Measurements from ENCODE around the gene ZNF316.

Gene ZNF316

DNA sequence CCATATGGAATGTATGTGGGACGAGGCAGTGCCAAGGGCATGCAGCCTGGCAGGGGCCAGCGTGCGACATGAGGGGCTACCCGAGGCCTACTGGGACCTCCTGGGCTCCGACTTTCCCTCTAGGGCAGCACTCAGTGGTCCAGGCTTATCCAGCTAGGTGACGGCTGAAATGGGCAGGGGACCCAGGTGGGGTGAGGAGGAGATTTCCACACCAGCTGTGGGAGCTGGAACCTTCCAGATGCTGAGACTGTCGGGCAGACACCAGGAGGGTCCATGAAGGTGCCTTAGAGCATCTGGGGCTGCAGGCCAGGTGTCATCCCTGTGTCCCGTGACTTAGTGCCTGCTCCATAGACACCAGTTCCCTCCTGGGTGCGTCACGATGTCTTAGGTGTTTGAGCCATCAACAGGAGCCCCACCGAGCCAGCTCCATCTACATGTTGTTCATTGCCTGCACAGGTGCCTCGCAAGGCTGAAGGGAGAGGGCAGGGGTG lies 13.4 kb downstream of the ZNF316 start:
- TF ChIP-seq, protein P1, sequence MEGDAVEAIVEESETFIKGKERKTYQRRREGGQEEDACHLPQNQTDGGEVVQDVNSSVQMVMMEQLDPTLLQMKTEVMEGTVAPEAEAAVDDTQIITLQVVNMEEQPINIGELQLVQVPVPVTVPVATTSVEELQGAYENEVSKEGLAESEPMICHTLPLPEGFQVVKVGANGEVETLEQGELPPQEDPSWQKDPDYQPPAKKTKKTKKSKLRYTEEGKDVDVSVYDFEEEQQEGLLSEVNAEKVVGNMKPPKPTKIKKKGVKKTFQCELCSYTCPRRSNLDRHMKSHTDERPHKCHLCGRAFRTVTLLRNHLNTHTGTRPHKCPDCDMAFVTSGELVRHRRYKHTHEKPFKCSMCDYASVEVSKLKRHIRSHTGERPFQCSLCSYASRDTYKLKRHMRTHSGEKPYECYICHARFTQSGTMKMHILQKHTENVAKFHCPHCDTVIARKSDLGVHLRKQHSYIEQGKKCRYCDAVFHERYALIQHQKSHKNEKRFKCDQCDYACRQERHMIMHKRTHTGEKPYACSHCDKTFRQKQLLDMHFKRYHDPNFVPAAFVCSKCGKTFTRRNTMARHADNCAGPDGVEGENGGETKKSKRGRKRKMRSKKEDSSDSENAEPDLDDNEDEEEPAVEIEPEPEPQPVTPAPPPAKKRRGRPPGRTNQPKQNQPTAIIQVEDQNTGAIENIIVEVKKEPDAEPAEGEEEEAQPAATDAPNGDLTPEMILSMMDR (IDR thresholded peaks at IDR 0.05; ENCODE audit: borderline replicate concordance, control extremely low read depth, extremely low read depth, insufficient read depth, missing control alignments): no peak

DNA sequence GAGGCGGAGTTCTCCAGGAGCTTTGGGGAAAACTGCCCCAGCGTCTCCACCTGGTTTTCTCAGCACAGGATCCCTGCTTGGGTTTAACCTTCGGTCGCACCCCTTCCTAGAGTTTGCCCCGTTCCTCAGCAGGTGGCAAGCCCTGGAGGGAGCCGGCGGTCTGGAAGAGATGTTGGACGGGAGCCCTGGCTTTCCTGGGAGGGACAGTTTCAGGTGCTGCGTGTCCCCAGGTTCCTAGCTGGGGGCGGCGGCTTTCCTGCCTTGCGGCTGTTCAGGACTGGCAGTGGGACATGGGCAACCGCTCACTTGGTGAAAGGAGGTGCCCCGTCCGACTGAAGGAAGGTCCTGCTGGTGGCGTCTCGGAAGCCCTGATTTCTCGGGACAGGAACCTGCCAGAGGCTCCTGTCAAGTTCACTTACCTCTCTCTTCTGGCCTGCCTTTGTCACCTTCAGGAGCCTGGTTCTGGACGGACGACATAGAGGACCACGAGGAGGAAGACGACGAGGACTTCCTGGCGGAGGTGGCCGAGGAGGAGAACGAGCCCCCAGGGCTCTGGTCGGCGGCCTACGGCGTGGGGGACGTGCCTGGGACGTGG lies 14.8 kb downstream of the ZNF316 start:
- TF ChIP-seq, protein P1 (IDR thresholded peaks at IDR 0.05; ENCODE audit: borderline replicate concordance, control extremely low read depth, extremely low read depth, insufficient read depth, missing control alignments): no peak
- in situ Hi-C loops (cut with MboI; ENCODE audit: low sequenced_read_pairs, unreplicated experiment): no loop called here
- no peak for DNase-seq (ENCODE audit: low spot score)

More for the DNA sequence above, 13.4 kb downstream of the ZNF316 start:
- in situ Hi-C loops (cut with MboI; ENCODE audit: low sequenced_read_pairs, unreplicated experiment): no loop called here
- DNase-seq (ENCODE audit: low spot score): no peak

DNA sequence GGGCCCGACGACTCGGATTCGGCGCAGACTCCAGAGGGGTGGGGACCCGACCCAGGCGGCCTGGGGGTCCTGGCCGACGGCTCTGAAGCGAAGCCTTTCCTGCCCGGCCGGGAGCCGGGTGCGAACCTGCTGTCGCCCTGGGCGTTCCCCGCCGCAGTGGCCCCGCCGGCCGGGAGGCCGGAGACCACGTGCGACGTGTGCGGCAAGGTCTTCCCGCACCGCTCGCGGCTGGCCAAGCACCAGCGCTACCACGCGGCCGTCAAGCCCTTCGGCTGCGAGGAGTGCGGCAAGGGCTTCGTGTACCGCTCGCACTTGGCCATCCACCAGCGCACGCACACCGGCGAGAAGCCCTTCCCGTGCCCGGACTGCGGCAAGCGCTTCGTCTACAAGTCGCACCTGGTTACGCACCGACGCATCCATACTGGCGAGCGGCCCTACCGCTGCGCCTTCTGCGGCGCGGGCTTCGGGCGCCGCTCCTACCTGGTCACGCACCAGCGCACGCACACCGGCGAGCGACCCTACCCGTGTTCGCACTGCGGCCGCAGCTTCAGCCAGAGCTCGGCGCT lies 15.4 kb downstream of the ZNF316 start:
- TF ChIP-seq, protein P1 (IDR thresholded peaks at IDR 0.05; ENCODE audit: borderline replicate concordance, control extremely low read depth, extremely low read depth, insufficient read depth, missing control alignments): no peak
- in situ Hi-C loops (cut with MboI; ENCODE audit: low sequenced_read_pairs, unreplicated experiment): no loop called here
- no peak for DNase-seq (ENCODE audit: low spot score)

DNA sequence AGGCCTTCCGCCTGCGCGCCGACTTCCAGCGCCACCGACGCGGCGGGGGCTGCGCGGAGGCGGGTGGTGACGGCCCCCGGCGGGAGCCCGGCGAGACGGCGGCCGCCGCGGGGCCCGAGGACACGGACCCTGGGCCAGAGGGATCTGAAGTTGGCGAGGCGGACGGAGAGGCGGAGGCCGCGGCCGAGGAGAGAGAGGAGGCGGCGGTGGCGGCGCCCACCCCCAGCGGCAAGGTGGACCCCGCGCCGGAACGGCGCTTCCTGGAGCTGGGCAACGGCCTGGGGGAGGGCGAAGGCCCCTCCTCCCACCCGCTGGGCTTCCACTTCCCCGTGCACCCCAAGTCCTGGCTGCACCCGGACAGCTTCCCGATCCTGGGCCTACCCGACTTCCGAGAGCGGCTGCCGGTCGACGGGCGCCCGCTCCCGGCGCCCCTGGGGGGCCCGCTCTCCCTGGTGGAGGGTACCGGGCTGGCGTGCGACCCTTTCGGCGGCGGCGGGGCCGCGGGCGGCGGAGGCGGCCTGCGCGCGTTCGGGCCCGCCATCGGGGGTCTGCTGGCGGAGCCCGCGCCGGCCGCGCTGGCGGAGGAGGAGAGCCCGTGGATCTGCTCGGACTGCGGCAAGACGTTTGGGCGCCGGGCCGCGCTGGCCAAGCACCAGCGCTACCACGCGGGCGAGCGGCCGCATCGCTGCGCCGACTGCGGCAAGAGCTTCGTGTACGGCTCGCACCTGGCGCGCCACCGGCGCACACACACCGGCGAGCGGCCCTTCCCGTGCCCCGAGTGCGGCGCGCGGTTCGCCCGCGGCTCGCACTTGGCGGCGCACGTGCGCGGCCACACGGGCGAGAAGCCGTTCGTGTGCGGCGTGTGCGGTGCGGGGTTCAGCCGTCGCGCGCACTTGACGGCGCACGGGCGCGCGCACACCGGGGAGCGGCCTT lies 16.2 kb downstream of the ZNF316 start:
- in situ Hi-C loops (cut with MboI; ENCODE audit: low sequenced_read_pairs, unreplicated experiment): no loop called here
- DNase-seq (ENCODE audit: low spot score): no peak
- TF ChIP-seq, protein P1 (IDR thresholded peaks at IDR 0.05; ENCODE audit: borderline replicate concordance, control extremely low read depth, extremely low read depth, insufficient read depth, missing control alignments): no peak

DNA sequence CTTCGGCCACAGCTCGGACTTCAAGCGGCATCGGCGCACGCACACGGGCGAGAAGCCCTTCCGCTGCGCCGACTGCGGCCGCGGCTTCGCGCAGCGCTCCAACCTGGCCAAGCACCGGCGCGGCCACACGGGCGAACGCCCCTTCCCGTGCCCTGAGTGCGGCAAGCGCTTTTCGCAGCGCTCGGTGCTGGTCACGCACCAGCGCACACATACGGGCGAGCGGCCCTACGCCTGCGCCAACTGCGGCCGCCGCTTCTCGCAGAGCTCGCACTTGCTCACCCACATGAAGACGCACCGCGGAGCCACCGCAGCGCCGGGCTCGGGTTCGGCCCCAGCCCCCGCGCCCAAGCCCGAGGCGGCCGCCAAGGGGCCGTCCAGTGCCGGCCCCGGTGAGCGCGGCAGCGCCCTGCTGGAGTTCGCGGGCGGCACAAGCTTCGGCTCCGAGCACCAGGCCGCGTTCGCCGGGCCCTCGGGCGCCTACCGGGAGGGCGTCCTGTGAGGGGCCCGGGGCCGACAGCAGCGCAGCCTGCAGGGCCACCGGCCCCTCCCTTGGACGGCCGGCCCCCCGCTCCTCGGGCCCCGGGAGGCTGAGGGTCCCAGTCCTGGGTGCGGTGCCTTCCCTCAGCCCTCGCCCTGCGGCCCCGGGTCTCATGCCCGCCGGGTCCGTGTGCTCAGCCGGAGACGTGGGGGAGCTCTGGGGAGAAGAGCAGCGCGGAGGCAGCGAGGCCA lies 17.2 kb downstream of the ZNF316 start:
- DNase-seq (ENCODE audit: low spot score): peak; percentile 30
- TF ChIP-seq, protein P1 (IDR thresholded peaks at IDR 0.05; ENCODE audit: borderline replicate concordance, control extremely low read depth, extremely low read depth, insufficient read depth, missing control alignments): no peak
- in situ Hi-C loops (cut with MboI; ENCODE audit: low sequenced_read_pairs, unreplicated experiment): no loop called here

All from GM13976 (cell line).